K562 (cell line): Measurements from ENCODE around the gene FANCI. TPM values are rescaled to one million over a fixed set of nuclear protein-coding genes. Genes with fewer than 3 reads are reported as not detected.

Source experiments
- BCOR ChIP-seq: fragments of 450-650 bp; IDR thresholded peaks from 2 replicates; pipeline ENCODE4 v1.6.1; 2016
- BMI1 ChIP-seq: fragments of 150-350 bp; IDR thresholded peaks from 2 replicates; pipeline ENCODE4 v1.6.1; 2014; ENCODE audit warnings: low read length
- BRD4 ChIP-seq: fragments of 200-600 bp; sonication (generic); IDR thresholded peaks from 2 replicates; pipeline ENCODE4 v1.6.1; 2017; ENCODE audit warnings: inconsistent platforms
- BRD9 ChIP-seq: fragments of 450-650 bp; IDR thresholded peaks from 2 replicates; pipeline ENCODE4 v1.6.1; 2018; ENCODE audit warnings: low read depth; ENCODE audit not compliant: partially characterized antibody
- CBX2 ChIP-seq: fragments of 200-600 bp; sonication (generic); IDR thresholded peaks from one replicate; pipeline ENCODE4 v1.6.1; 2012; ENCODE audit warnings: mild to moderate bottlenecking, low read length, inconsistent platforms; ENCODE audit not compliant: insufficient read depth, poor library complexity, severe bottlenecking
- CBX3 ChIP-seq, 2 experiments: IDR thresholded peaks; 1 replicate in 1 of 2; 2 replicates in 1 of 2; pipeline ENCODE4 v1.6.1; 2012; ENCODE audit warnings: inconsistent platforms in 2 of 2, low read length in 2 of 2, borderline replicate concordance in 1 of 2, control low read depth in 1 of 2
- CREBBP ChIP-seq: IDR thresholded peaks from one replicate; pipeline ENCODE4 v1.6.1; 2012; ENCODE audit warnings: low read depth, mild to moderate bottlenecking, control low read depth, inconsistent platforms, low read length
- DIDO1 ChIP-seq: fragments of 450-650 bp; IDR thresholded peaks from 2 replicates; pipeline ENCODE4 v1.6.1; 2016; ENCODE audit warnings: low read depth, missing biosample characterization, missing genetic modification characterization
- KAT2B ChIP-seq: IDR thresholded peaks from one replicate; pipeline ENCODE4 v1.6.1; 2012; ENCODE audit warnings: low read depth, mild to moderate bottlenecking, control low read depth, inconsistent platforms, low read length, moderate library complexity
- KLF10 ChIP-seq: fragments of 250-450 bp; sonication (Bioruptor Pico); IDR thresholded peaks from 2 replicates; pipeline ENCODE4 v1.6.1; 2021; ENCODE audit warnings: matching md5 sums
- MEF2A ChIP-seq: IDR thresholded peaks from 2 replicates; pipeline ENCODE4 v1.6.1; 2011; ENCODE audit warnings: low read depth, mild to moderate bottlenecking, low read length, moderate library complexity; ENCODE audit not compliant: control insufficient read depth
- NFYB ChIP-seq: IDR thresholded peaks from 2 replicates; pipeline ENCODE4 v1.6.1; 2011; ENCODE audit warnings: mild to moderate bottlenecking, moderate library complexity; ENCODE audit not compliant: insufficient read length; ENCODE audit errors: extremely low read depth
- NR4A1 ChIP-seq, 2 experiments: fragments of 250-450 bp in 1 of 2; fragments of 450-650 bp in 1 of 2; sonication (Bioruptor Pico) in 1 of 2; IDR thresholded peaks; 2 replicates each; pipeline versions ENCODE4 v1.4.0 to v1.6.1; 2016 to 2020; ENCODE audit warnings: mild to moderate bottlenecking in 2 of 2, missing compliant biosample characterization in 1 of 2, missing genetic modification characterization in 1 of 2, moderate library complexity in 1 of 2
- RBBP5 ChIP-seq: fragments of 200-600 bp; sonication (generic); IDR thresholded peaks from 2 replicates; pipeline ENCODE4 v1.6.1; 2012; ENCODE audit warnings: borderline replicate concordance, mild to moderate bottlenecking, low read length, control low read depth, inconsistent platforms; ENCODE audit not compliant: insufficient read depth, poor library complexity, severe bottlenecking
- SMAD3 ChIP-seq: fragments of 450-650 bp; formaldehyde crosslinking; conservative IDR thresholded peaks from 2 replicates; pipeline ENCODE4 v1.4.0; 2020; ENCODE audit warnings: mild to moderate bottlenecking
- SNAPC5 ChIP-seq: fragments of 250-450 bp; sonication (Bioruptor Pico); IDR thresholded peaks from 2 replicates; pipeline ENCODE4 v1.8.0; 2021; ENCODE audit warnings: moderate library complexity, mild to moderate bottlenecking, inconsistent platforms
- ZBTB49 ChIP-seq: sonication (generic); formaldehyde crosslinking; IDR thresholded peaks from 2 replicates; pipeline ENCODE4 v1.8.0; 2022; ENCODE audit warnings: missing genetic modification reagents, mild to moderate bottlenecking, borderline replicate concordance
- ZNF12 ChIP-seq: sonication (generic); formaldehyde crosslinking; IDR thresholded peaks from 2 replicates; pipeline ENCODE4 v1.4.0; 2020; ENCODE audit warnings: mild to moderate bottlenecking, missing genetic modification reagents
- ZNF3 ChIP-seq: fragments of 250-450 bp; sonication (Bioruptor Pico); IDR thresholded peaks from 2 replicates; pipeline ENCODE4 v1.5.0; 2021; ENCODE audit warnings: mild to moderate bottlenecking, moderate library complexity
- ZNF766 ChIP-seq: fragments of 200-800 bp; sonication (Bioruptor generic); conservative IDR thresholded peaks from 2 replicates; pipeline ENCODE4 v1.6.1; 2016; ENCODE audit warnings: missing genetic modification characterization, missing compliant biosample characterization
- polyA plus RNA-seq, 8 experiments: library from polyadenylated mRNA; depleted of rRNA in 4 of 8; stranded (reverse) in 5 of 8; unstranded in 3 of 8; fragments of >200 nt; fragmentation: Nextera tagmentation in 2 of 8; fragmentation: Illumina TruSeq in 1 of 8; extraction: Ambion mirVana in 2 of 8; extraction: Trizol in 1 of 8; gene quantifications; 2 replicates each; pipeline versions ENCODE4 v1.2.1 to v1.2.3, GENCODE V29; 2011 to 2014; ENCODE audit warnings: inconsistent platforms in 1 of 8, missing spikeins in 1 of 8
- total RNA-seq, 7 experiments: library from RNA; depleted of rRNA in 6 of 7; stranded (reverse); fragments of >200 nt in 6 of 7; fragmentation: Illumina TruSeq in 2 of 7; extraction: Trizol in 2 of 7; gene quantifications; 2 replicates each; pipeline versions ENCODE4 v1.2.1 to v1.2.3, GENCODE V29; 2011 to 2021; ENCODE audit warnings: low replicate concordance in 1 of 7
- TF ChIP-seq, protein P1 (sequence below): fragments of 250-450 bp; sonication (Bioruptor Pico); IDR thresholded peaks from 2 replicates; pipeline ENCODE4 v1.4.0; 2020; ENCODE audit warnings: mild to moderate bottlenecking, moderate library complexity, borderline replicate concordance
- TF ChIP-seq, protein P2 (sequence below): fragments of 250-450 bp; sonication (Bioruptor Pico); IDR thresholded peaks from 2 replicates; pipeline ENCODE4 v1.8.0; 2022; ENCODE audit warnings: moderate library complexity, mild to moderate bottlenecking, inconsistent platforms

FANCI gene
- total and polyA plus RNA-seq, 9 of the 15 experiments (the other 6 are each of a cell fraction or from before 2014, with no cell fraction given): 72.1 to 165 (median 131) TPM

- TF ChIP-seq, protein P1, sequence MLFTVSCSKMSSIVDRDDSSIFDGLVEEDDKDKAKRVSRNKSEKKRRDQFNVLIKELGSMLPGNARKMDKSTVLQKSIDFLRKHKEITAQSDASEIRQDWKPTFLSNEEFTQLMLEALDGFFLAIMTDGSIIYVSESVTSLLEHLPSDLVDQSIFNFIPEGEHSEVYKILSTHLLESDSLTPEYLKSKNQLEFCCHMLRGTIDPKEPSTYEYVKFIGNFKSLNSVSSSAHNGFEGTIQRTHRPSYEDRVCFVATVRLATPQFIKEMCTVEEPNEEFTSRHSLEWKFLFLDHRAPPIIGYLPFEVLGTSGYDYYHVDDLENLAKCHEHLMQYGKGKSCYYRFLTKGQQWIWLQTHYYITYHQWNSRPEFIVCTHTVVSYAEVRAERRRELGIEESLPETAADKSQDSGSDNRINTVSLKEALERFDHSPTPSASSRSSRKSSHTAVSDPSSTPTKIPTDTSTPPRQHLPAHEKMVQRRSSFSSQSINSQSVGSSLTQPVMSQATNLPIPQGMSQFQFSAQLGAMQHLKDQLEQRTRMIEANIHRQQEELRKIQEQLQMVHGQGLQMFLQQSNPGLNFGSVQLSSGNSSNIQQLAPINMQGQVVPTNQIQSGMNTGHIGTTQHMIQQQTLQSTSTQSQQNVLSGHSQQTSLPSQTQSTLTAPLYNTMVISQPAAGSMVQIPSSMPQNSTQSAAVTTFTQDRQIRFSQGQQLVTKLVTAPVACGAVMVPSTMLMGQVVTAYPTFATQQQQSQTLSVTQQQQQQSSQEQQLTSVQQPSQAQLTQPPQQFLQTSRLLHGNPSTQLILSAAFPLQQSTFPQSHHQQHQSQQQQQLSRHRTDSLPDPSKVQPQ (CRISPR knock-in tag): no peak
- TF ChIP-seq ZBTB49: peak; percentile 77
- TF ChIP-seq MEF2A: no peak
- no peak for TF ChIP-seq CBX2
- no peak for TF ChIP-seq ZNF12 (CRISPR knock-in tag)
- 0 out of 2 replicates have a peak, but pooled peaks have one; percentile 15 for TF ChIP-seq BMI1
- TF ChIP-seq DIDO1 (tag): no peak
- peak; percentile 78 for TF ChIP-seq RBBP5
- TF ChIP-seq NR4A1 (CRISPR knock-in tag; IDR thresholded peaks at IDR 0.05): no peak
- no peak for TF ChIP-seq NR4A1 (tag; IDR thresholded peaks at IDR 0.05)
- no peak; a peak in 1 of 3 replicates for TF ChIP-seq CBX3 (IDR thresholded peaks at IDR 0.05; ENCODE audit: borderline replicate concordance in 1 of 2, low read length in 2 of 2)
- no peak for TF ChIP-seq ZNF766 (CRISPR knock-in tag)
- no peak for TF ChIP-seq SNAPC5 (CRISPR knock-in tag)
- TF ChIP-seq, protein P2, sequence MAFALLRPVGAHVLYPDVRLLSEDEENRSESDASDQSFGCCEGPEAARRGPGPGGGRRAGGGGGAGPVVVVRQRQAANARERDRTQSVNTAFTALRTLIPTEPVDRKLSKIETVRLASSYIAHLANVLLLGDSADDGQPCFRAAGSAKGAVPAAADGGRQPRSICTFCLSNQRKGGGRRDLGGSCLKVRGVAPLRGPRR (CRISPR knock-in tag): no peak
- no peak for TF ChIP-seq KAT2B
- no peak for TF ChIP-seq SMAD3 (CRISPR knock-in tag)
- TF ChIP-seq BRD9: no peak
- no peak for TF ChIP-seq KLF10 (CRISPR knock-in tag)
- no peak for TF ChIP-seq BRD4
- no peak for TF ChIP-seq CREBBP
- TF ChIP-seq BCOR: peak; percentile 41; the same call in 1 of the 2 replicates
- TF ChIP-seq ZNF3 (CRISPR knock-in tag): no peak
- no peak for TF ChIP-seq NFYB
These were observed at the start of gene FANCI (continued) for GRCh38 chr15:89243691-89244573.
